GM10266 (cell line): ENCODE results near the gene PI16.
"Not testable (repeated sequence)": the region's sequence is repeated elsewhere in the genome, so short reads cannot be mapped to it uniquely, and the experiment has no call there.

Source experiments
- DNase-seq: peaks from one replicate; pipeline ENCODE4 v3.0.0; 2012; ENCODE audit errors: extremely low spot score
- TF ChIP-seq, protein P1 (sequence below): IDR thresholded peaks from 2 replicates; pipeline ENCODE4 v1.5.1; 2012; ENCODE audit warnings: mild to moderate bottlenecking, low read depth; ENCODE audit not compliant: control insufficient read depth, insufficient read depth; ENCODE audit errors: missing control alignments

The PI16 gene

DNA sequence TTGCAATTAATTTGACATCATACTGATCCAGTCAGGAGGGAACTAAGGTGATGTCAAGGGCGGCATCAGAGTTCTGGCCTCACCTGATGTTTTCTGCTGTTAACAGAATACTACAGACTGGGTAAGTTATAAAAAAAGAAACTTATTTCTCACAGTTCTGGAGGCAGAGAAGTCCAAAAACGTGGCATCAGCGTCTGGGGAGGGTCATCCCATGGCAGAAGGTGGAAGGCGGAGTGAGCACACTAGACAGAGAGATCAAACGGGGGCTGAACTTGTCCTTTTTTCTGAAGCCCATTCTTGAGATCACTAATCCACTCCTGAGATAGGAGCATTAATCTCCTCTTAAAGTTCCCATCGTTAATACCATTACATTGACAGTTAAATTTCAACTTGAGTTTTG, 34.7 kb downstream of the PI16 start:
- DNase-seq, result no peak
- TF ChIP-seq, protein P1, sequence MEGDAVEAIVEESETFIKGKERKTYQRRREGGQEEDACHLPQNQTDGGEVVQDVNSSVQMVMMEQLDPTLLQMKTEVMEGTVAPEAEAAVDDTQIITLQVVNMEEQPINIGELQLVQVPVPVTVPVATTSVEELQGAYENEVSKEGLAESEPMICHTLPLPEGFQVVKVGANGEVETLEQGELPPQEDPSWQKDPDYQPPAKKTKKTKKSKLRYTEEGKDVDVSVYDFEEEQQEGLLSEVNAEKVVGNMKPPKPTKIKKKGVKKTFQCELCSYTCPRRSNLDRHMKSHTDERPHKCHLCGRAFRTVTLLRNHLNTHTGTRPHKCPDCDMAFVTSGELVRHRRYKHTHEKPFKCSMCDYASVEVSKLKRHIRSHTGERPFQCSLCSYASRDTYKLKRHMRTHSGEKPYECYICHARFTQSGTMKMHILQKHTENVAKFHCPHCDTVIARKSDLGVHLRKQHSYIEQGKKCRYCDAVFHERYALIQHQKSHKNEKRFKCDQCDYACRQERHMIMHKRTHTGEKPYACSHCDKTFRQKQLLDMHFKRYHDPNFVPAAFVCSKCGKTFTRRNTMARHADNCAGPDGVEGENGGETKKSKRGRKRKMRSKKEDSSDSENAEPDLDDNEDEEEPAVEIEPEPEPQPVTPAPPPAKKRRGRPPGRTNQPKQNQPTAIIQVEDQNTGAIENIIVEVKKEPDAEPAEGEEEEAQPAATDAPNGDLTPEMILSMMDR, result no peak

DNA sequence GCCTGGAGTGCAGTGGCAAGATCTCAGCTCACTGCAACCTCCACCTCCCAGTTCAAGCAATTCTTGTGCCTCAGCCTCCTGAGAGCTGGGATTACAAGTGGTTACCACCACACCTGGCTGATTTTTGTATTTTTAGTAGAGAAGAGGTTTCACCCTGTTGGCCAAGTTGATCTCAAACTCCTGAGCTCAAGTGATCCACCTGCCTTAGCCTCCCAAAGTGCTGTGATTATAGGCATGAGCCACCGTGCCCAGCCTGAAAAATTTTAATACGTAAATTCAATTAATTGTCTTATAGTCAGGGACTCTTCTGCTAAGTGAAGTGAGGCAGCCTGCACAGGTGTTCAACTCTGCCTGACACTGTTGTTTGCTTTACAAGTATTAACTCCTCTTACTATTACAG, 35.9 kb downstream of the PI16 start:
- not testable (repeated sequence) for DNase-seq

DNA sequence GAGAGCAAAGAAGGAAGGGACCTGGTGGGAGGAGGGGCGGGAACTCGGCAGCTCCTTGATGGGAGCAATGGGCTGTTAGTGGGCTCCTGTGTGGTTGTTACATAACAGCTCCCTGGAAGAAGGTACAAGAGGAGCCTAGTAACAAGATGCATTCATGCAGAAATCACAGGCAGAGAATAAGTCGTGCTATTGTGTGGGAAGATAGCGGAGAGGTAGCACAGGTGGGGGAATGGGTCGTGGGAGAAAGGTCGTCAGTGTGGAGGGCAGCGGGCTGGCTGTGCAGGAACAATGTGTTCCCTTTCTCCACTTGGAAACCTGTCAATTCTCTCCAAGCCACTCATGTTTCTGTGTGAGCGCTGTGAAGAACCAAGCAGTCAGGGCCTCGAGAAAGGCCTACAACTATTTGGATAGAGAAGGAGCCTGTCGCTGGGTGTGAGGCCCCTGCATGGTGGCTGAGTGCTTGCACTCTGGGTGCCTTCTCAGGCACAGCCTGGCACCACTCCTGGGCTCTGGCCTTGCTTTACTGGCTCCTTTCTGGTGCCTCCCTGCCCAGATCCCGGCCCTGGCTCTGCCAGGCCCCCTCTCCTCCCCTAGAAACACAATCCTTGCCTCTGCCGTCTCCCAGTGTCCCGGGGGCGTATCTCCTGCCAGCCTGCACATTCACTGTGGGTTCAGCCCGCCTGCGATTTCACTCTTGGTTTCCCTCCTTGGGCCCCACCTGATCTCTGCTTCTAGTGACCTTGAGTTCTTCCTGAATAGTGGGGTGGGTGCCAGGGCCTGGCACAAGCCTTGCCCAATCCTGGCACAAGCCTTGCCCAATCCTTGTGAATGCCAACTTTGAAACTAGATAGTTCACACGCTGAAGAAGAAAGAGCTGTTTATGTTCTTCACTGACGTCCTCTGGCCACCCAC, 43.5 kb downstream of the PI16 start:
- no peak for DNase-seq
- TF ChIP-seq, protein P1, result no peak

DNA sequence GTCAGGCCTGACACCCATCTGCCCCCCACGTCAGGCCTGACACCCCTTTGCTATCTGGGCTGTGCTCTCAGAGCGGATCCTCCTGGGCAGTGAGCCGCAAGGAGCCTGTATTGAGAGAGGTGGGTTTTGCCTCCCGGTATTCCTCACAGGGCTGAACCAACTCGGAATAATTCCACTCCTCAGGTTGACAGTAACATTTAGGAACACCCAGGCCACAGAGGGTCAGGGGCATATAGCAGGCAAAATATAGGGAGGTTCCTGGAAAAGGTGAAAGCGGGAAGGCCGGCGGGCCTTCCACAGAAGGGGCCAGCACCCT, 44.1 kb downstream of the PI16 start:
- no peak for DNase-seq
- TF ChIP-seq, protein P1, result no peak

DNA sequence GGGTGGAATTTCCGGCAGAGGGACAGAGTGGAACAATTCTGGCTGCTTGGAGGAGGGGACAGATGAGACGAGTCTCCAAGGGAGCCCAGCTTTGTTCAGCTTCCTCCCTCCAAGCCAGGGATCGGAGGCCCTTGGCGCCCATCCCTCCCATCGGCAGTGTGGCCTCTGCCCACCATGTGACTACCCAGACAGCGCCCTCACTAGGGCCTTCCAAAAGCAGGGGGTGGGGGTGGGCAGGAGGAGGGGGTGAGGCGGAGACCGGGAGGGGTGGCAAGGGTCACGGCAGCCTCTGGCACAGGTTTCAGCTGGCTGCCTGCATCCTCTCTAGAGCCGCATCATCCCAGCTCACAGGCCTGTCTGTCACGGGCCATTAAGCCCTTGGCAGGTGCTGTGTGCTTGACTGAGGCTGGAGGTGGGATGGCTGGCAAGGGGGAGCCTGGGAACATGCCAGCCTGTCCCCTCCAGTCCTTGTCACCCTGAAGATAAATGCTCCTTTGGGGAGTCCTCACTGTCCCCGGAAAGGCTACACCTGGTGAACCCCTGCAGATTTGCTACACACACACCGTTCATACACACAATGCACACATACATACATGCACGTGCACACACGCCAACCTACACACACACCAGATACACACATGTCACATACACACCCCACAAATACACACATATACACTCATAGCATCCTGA, 44.7 kb downstream of the PI16 start:
- TF ChIP-seq, protein P1, result no peak
- no peak for DNase-seq

DNA sequence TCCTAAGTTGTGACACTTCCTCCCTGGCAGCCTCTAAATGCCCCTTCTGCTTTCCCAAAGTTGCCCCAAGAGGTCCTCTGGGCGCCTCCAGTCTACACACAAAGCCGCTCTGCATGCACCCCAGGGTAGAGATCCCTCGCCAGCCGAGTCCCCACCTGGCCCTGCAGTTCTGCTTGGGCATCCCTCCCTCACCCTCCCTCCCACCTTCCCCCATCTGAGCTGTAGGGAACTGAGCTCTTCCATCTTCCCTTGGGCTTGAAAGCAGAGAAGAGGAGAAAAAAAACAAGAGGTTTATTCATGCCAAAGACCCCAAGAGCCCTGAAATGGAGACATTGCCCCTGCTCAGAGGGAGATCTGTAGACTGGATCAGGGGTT, 45.2 kb downstream of the PI16 start:
- DNase-seq, result no peak
- TF ChIP-seq, protein P1, result no peak

DNA sequence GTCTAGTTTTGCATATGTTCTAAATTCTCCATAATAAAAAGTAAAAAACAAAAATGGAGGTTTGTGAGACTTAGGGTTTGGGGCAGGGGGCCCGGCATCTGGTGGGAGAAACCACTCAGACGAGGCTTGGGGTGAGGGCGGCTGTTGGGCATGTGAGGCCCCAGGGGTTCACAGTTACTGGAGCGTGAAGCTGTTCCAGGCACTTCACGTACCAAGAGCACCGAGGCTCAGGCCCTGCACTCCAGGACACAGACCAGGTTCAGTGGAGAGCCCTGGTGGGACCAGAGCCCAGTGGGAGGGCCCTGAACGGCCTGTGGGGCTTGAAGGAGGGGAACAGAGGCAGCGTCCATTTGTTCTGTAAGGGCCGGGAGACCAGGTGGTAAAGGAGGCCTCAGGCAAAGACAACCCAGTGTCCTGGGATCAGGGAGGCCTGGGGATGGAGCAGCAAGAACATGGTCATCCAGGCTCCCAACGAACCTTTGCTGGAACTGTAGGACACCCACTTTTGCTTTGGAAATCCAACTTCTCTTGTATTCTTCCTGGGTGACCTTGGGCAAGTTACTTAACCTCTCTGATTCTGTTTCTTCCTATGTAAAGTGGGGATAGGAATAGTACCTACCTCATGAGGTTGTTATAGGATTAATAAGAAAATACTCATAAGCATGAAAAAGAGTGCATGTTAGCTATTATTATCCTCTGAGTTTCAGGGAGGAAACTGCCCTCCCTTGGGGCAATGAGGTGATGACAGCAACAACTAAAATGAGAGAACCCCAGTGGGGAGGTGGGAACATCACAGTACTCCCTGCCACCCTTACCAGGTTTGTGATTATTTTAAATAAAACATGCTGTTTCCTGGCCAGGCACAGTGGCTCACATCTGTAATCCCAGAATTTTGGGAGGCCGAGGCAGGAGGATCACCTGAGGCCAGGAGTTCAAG, 49.8 kb downstream of the PI16 start:
- no peak for DNase-seq
- TF ChIP-seq, protein P1, result no peak
